BJ (cell line): ENCODE data around the gene TTC21A. TPM values are rescaled to one million over a fixed set of nuclear protein-coding genes. Genes with fewer than 3 reads are reported as not detected.

Experiments
- CTCF ChIA-PET: fragments of 350-600 bp; formaldehyde crosslinking; extraction: SDS; loops from one replicate; lab custom pipeline; 2021; ENCODE audit warnings: antibody characterized with exemption, inconsistent platforms; lab: Yijun Ruan, JAX
- POLR2A ChIA-PET: fragments of 300-600 bp; sonication (Branson Sonifier 250); formaldehyde crosslinking; extraction: SDS; loops from one replicate; lab custom pipeline; 2021; ENCODE audit warnings: antibody characterized with exemption; lab: Charles Lee
- DNase-seq: peaks from one replicate; pipeline ENCODE4 v3.0.0-alpha.2; 2011; ENCODE audit warnings: low read depth
- H3K27me3 ChIP-seq: 2 replicates; pipeline ENCODE4 v1.6.0; 2011; ENCODE audit warnings: low read length; ENCODE audit not compliant: control insufficient read depth, insufficient read depth
- H3K36me3 ChIP-seq: 2 replicates; pipeline ENCODE4 v1.5.1; 2011; ENCODE audit warnings: low read length; ENCODE audit not compliant: control insufficient read depth, insufficient read depth
- H3K4me3 ChIP-seq: 2 replicates; pipeline ENCODE4 v1.5.1; 2011; ENCODE audit warnings: low read depth, mild to moderate bottlenecking, control low read depth, low read length
- polyA plus RNA-seq: library from polyadenylated mRNA; depleted of rRNA; stranded (reverse); fragments of >200 nt; gene quantifications from 2 replicates; pipeline ENCODE4 v1.2.3, GENCODE V29; 2011
- TF ChIP-seq, protein P1 (sequence below): IDR thresholded peaks from 2 replicates; pipeline ENCODE4 v1.5.1; 2011; ENCODE audit warnings: low read depth, mild to moderate bottlenecking, control low read depth, inconsistent platforms, low read length, moderate library complexity; ENCODE audit not compliant: insufficient read depth

Gene TTC21A
- polyA plus RNA-seq, 1 experiment = 2.3 TPM

DNA sequence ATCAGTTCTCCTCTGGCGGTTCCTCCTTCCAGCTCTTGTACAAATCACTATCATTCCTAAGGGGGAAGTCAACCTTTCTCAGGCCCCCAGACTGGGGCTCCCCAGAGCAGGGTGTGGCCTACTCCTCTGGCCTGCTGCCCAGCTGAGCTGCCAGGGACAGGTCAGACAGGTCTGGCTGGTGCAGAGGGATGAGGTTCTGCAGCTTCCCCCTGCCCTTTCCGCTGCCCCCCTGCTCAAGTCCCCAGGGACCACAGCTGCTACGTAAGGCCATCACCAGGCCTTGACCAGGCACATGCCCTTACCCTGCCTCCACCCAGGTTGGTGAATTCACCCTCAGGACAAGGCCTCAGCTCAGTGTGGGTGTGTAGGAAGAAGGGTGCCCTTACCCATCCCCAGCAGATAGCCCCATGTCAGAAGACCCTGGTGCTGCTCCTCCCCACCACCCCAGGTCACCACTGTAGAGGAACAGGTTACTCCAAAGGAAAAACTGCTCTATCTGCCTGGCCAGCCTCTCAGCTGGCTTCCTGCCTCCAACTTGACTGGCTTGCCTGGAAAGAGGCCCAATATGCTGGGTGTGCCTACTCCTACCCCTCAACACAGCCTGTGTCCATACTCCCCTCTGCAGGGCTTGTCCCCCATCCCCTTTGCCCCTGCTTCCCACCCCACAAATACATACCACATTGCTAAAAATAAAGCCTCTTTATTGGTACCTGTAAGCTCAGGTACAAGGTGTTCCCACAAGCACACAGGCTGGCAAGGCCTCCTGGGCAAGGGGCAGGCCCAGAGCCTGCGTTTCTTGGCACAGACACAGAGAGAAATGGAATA, 33.9 kb downstream of the TTC21A start:
- POLR2A ChIA-PET = interaction anchor here (0.5 kb wide), 1 partner anchor 36 kb away, joined by 4 read pairs; no protein-coding TSS in a partner anchor
- H3K36me3 ChIP-seq = peaks cover 37% of the 10 kb centered on the region
- TF ChIP-seq, protein P1, sequence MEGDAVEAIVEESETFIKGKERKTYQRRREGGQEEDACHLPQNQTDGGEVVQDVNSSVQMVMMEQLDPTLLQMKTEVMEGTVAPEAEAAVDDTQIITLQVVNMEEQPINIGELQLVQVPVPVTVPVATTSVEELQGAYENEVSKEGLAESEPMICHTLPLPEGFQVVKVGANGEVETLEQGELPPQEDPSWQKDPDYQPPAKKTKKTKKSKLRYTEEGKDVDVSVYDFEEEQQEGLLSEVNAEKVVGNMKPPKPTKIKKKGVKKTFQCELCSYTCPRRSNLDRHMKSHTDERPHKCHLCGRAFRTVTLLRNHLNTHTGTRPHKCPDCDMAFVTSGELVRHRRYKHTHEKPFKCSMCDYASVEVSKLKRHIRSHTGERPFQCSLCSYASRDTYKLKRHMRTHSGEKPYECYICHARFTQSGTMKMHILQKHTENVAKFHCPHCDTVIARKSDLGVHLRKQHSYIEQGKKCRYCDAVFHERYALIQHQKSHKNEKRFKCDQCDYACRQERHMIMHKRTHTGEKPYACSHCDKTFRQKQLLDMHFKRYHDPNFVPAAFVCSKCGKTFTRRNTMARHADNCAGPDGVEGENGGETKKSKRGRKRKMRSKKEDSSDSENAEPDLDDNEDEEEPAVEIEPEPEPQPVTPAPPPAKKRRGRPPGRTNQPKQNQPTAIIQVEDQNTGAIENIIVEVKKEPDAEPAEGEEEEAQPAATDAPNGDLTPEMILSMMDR = no peak
- no peaks in the 10 kb centered on the region for H3K27me3 ChIP-seq
- CTCF ChIA-PET = interaction anchor here (0.6 to 2.6 kb wide), 4 partner anchors 15 to 147 kb away, joined by 3 to 11 read pairs (median 4); no protein-coding TSS in a partner anchor
- DNase-seq = no peak
- no peak overlapping the region for H3K4me3 ChIP-seq

- Histone ChIP-seq H3K4me3 (no peak overlapping the region), H3K27me3 (no peaks in the 10 kb centered on the region), H3K36me3 (peaks cover 38% of the 10 kb centered on the region)
- ChIA-PET POLR2A (no interaction called here), CTCF (interaction anchor here (1.2 to 2.6 kb wide), 2 partner anchors 16 to 40 kb away, joined by 3 to 11 read pairs; no protein-coding TSS in a partner anchor)
- TF ChIP-seq, protein P1 = no peak
- no peak for DNase-seq
Measured at GRCh38 chr3:39142067-39142466, 34.6 kb downstream of the TTC21A start.

DNA sequence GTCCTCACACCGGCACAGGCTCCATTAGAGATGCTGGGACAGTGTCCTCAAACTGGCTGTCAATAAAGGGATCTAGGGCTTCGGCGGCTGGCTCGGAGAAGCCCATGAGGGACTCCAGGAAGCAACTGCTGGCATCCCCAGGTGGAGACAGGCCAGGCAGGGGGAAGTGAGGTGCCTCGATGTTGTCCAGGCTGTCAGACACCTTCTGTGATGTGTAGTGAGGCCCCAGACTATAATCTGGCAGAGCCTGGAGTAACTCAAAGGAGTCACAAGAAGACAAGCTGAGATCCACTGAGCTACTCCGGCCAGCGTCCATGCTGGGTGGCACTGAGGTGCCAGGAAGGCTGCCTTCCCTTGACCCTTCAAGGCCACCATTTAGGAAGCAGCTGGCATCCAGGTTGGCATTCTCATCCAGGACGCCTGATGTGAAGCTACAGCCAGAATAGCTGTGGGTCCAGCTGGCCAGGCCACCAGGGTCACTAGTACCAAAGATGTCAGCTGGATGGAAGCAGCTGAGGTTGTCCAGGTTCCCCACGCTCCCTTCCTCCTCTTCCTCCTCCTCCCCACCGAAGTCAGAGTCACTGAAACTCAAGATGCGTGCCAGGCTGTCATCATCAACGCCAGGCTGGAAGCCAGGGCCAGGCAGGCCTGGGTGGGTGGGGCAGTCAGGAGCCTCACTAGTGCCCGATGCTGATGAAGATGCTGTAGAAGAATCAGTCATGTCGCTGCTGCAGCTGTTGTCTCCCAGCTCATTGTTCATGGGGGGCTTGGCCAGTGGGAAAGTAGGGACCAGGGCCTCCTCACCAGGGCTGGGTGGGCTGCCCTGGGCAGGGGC, 35.8 kb downstream of the TTC21A start:
- Histone ChIP-seq H3K4me3 (no peak overlapping the region), H3K27me3 (no peaks in the 10 kb centered on the region), H3K36me3 (peaks cover 36% of the 10 kb centered on the region)
- ChIA-PET POLR2A (no interaction called here), CTCF (interaction anchor here (0.9 to 7.1 kb wide), 3 partner anchors 14 to 145 kb away, joined by 3 to 66 read pairs (median 14); no protein-coding TSS in a partner anchor)
- TF ChIP-seq, protein P1 = no peak
- DNase-seq = no peak

DNA sequence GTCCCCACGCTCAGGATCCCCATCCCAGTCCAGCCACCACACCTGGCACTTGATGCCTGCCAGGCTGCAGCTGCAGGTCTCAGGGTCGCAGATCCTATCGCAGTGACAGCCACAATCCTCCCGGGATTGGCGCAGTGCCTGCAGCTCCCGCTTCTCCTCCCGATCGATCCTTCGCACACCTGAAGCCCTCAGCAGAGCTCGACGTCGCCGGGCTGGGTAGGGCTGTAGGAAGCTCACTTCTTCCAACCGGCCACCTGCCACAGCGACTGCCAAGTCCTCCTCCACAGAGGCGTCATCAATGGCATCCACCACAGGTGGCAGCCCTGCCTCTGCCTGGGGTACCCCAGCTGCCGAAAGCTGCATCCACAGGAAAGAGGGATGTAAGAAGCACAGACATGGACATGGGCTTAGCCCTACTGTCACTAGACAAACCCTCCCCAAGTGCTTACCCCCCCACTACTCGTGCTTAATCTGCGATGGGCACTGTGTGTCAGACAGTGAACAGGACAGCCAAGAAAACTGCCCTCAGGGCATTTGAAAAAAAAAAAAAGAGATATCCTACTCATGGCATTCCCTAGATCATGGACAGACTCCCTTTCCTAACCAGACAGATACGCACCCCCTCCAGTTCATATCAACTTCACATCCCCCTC, 36.7 kb downstream of the TTC21A start:
- Histone ChIP-seq H3K27me3 (no peaks in the 10 kb centered on the region), H3K4me3 (no peak overlapping the region), H3K36me3 (peaks cover 35% of the 10 kb centered on the region)
- TF ChIP-seq, protein P1 = no peak
- POLR2A ChIA-PET = no interaction called here
- CTCF ChIA-PET = interaction anchor here (3.7 to 7.1 kb wide), 2 partner anchors 15 to 144 kb away, joined by 14 to 66 read pairs; no protein-coding TSS in a partner anchor
- DNase-seq = no peak
